CD4-positive, alpha-beta T cell (primary cell): ENCODE data around the gene HSPB1. TPM values are rescaled to one million over a fixed set of nuclear protein-coding genes. Genes with fewer than 3 reads are reported as not detected.

Source experiments
- ATAC-seq: fragments of 200-7000 bp; cut with Tn5 transposase; one replicate; pipeline ENCODE4 v1.10.0; 2022; ENCODE audit warnings: mild to moderate bottlenecking; ENCODE audit not compliant: poor library complexity
- CTCF ChIA-PET: fragments of 350-600 bp; sonication (Branson Sonifier 250); formaldehyde crosslinking; loops from one replicate; lab custom pipeline; 2021; ENCODE audit warnings: antibody characterized with exemption, inconsistent platforms; lab: Charles Lee
- POLR2A ChIA-PET: fragments of 350-600 bp; sonication (Branson Sonifier 250); formaldehyde crosslinking; loops from one replicate; lab custom pipeline; 2021; ENCODE audit warnings: antibody characterized with exemption, inconsistent platforms; lab: Charles Lee
- DNase-seq, 14 experiments: peaks; one replicate each; pipeline ENCODE4 v3.0.0-alpha.2; 2013 to 2020; ENCODE audit warnings: mixed read lengths in 2 of 14
- H3K27ac ChIP-seq, 2 donors: one replicate each; pipeline versions ENCODE4 v1.5.1 to v1.7.0; 2013; ENCODE audit warnings: low read length in 2 of 2, low read depth in 1 of 2, mild to moderate bottlenecking in 1 of 2
- H3K27me3 ChIP-seq, 2 experiments: 1 replicate in 1 of 2; 2 replicates in 1 of 2; pipeline versions ENCODE4 v1.6.1 to v1.7.0; 2013; ENCODE audit warnings: low read length in 2 of 2, control low read depth in 1 of 2, mild to moderate bottlenecking in 1 of 2, moderate library complexity in 1 of 2; ENCODE audit not compliant: insufficient read depth in 2 of 2, control insufficient read depth in 1 of 2
- H3K36me3 ChIP-seq: one replicate; pipeline ENCODE4 v1.6.1; 2013; ENCODE audit warnings: low read length, control low read depth; ENCODE audit not compliant: insufficient read depth
- H3K4me1 ChIP-seq: one replicate; pipeline ENCODE4 v1.6.1; 2013; ENCODE audit warnings: low read length, control low read depth; ENCODE audit not compliant: insufficient read depth
- H3K4me3 ChIP-seq: one replicate; pipeline ENCODE4 v1.5.1; 2013; ENCODE audit warnings: mild to moderate bottlenecking, low read length, moderate library complexity
- H3K9me3 ChIP-seq, 2 experiments: 1 replicate in 1 of 2; 2 replicates in 1 of 2; pipeline versions ENCODE4 v1.6.1 to v1.7.0; 2013; ENCODE audit warnings: low read length in 2 of 2, mild to moderate bottlenecking in 2 of 2, control low read depth in 1 of 2, moderate library complexity in 1 of 2; ENCODE audit not compliant: control insufficient read depth in 1 of 2, insufficient read depth in 1 of 2
- H3K27ac Mint-ChIP-seq: one replicate; pipeline ENCODE4 v1.8.0; 2020; ENCODE audit warnings: mixed read lengths
- H3K27me3 Mint-ChIP-seq: one replicate; pipeline ENCODE4 v1.8.0; 2021; ENCODE audit warnings: mixed read lengths
- H3K36me3 Mint-ChIP-seq: one replicate; pipeline ENCODE4 v1.8.0; 2021; ENCODE audit warnings: low read depth, mixed read lengths
- H3K4me1 Mint-ChIP-seq: one replicate; pipeline ENCODE4 v1.8.0; 2021; ENCODE audit warnings: low read depth, mixed read lengths
- H3K4me3 Mint-ChIP-seq: one replicate; pipeline ENCODE4 v1.8.0; 2020; ENCODE audit warnings: mild to moderate bottlenecking, mixed read lengths
- H3K9me3 Mint-ChIP-seq: one replicate; pipeline ENCODE4 v1.8.0; 2020; ENCODE audit warnings: mixed read lengths
- intact Hi-C, 2 experiments: fragments of 100-400 bp; cut with DNase I in 1 of 2; cut with micrococcal nuclease in 1 of 2; formaldehyde crosslinking; loops; one replicate each; pipeline versions ENCODE4 v1.15.1 to v1.9.0; 2023 to 2025; cut with DNase I, micrococcal nuclease
- total RNA-seq, 174 experiments: library from RNA in 2 of 174; stranded (reverse) in 2 of 174; gene quantifications; one replicate each; pipeline ENCODE4 v1.2.3 and lab custom pipeline; 2021 to 2026
- TF ChIP-seq, protein P1 (sequence below): fragments of 200-600 bp; IDR thresholded peaks from one replicate; pipeline ENCODE4 v1.8.0; 2022; ENCODE audit warnings: antibody characterized with exemption, mild to moderate bottlenecking

Gene HSPB1
- total RNA-seq, 2 experiments from 2014 or later: 38.0 to 38.6 TPM

DNA sequence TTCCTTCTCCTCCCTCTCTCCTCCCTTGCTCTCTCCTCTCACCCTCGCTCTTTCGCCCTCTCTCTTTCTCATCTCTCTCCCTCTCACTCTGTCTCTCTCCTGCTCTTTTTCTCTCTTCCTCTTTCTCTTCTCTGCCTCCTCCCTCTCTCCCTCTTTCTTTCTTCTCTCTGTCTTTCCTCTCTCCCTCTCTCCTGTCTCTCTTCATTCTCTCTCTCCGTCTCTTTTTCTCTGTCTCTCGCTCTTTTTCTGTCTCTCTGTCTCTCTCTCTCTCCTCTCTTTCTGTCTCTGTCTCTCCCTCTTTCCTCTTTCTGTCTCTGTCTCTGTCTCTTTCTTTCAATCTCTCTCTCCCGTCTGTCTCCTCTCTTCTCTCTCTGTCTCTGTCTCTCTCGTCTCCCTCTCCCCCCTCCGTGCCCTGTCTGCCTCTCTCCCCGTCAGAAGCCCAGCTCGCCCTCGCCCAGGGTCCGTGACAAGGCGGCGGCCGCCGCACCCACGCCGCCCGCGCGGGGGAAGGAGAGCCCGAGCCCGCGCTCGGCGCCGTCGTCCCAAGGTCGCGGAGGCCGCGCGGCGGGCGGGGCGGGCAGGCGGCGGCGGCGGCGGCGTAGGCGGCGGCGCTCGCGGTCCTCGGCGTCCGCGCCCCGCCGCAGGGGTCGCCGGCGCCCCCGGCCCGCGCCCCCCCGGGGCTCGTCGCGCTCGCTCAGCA lies 21.3 kb upstream of the HSPB1 start:
- Mint-ChIP-seq H3K4me1 (no peaks in the 10 kb centered on the region), H3K27ac (no peak overlapping the region), H3K27me3 (peaks cover 52% of the 10 kb centered on the region), H3K9me3 (no peaks in the 10 kb centered on the region), H3K4me3 (peak overlapping the region; percentile 25), H3K36me3 (no peaks in the 10 kb centered on the region)
- peak in 3 of 14 experiments; percentile 15 to 51 (median 47) for DNase-seq
- H3K9me3 ChIP-seq: no peaks in the 10 kb centered on the region
- peak overlapping the region; percentile 15 for H3K4me3 ChIP-seq
- ChIA-PET POLR2A (interaction anchor here (1.6 kb wide), 1 partner anchor 37 kb away, joined by 9 read pairs; no protein-coding TSS in a partner anchor), CTCF (interaction anchor here (0.5 kb wide), 1 partner anchor 16 kb away, joined by 3 read pairs; no protein-coding TSS in a partner anchor)
- H3K27me3 ChIP-seq: peaks cover 29 to 33% of the 10 kb centered on the region in 2 experiments
- peak; percentile 41 for ATAC-seq
- TF ChIP-seq, protein P1, sequence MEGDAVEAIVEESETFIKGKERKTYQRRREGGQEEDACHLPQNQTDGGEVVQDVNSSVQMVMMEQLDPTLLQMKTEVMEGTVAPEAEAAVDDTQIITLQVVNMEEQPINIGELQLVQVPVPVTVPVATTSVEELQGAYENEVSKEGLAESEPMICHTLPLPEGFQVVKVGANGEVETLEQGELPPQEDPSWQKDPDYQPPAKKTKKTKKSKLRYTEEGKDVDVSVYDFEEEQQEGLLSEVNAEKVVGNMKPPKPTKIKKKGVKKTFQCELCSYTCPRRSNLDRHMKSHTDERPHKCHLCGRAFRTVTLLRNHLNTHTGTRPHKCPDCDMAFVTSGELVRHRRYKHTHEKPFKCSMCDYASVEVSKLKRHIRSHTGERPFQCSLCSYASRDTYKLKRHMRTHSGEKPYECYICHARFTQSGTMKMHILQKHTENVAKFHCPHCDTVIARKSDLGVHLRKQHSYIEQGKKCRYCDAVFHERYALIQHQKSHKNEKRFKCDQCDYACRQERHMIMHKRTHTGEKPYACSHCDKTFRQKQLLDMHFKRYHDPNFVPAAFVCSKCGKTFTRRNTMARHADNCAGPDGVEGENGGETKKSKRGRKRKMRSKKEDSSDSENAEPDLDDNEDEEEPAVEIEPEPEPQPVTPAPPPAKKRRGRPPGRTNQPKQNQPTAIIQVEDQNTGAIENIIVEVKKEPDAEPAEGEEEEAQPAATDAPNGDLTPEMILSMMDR: no peak
- no peaks in the 10 kb centered on the region for H3K36me3 ChIP-seq
- peaks cover 16% of the 10 kb centered on the region for H3K4me1 ChIP-seq
- intact Hi-C loops: loop anchor here in 1 of 2 experiments (5.0 kb wide), 1 partner anchor 36 kb away; no protein-coding TSS in a partner anchor
- no peak overlapping the region for H3K27ac ChIP-seq

DNA sequence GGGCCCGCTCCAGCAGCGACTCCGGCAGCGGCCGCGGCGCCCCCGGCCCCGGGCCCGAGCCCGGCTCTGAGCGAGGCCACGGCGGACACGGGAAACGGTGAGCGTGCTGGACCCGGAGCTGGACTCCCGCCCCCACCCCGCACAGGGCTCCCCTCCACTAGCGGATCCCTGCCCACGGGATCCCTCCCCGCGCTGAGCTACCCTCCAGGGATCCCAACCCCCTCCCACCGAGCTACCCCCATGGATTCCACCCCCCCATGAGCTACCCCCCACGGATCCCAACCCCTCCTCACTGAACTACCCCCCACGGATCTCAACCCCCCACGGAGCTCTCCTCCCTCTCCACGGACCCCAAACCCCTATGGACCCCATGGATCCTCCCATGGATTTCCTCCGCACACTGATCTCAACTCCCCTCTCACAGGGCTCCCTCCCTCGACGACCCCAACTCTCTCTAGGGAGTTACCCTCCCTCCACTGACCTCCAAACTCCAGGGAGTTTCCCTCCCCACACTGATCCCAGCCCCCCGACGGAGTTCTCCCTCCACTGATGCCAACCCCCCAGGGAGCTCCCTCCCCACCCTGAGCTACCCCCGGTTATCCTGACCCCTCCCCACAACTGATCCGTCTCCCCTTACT lies 20.6 kb upstream of the HSPB1 start:
- intact Hi-C loops: loop anchor here in 1 of 2 experiments (5.0 kb wide), 1 partner anchor 35 kb away; no protein-coding TSS in a partner anchor
- ChIA-PET CTCF (interaction anchor here (0.5 to 1.4 kb wide), 2 partner anchors 15 to 33 kb away, joined by 3 to 4 read pairs; no protein-coding TSS in a partner anchor), POLR2A (interaction anchor here (0.5 to 1.6 kb wide), 3 partner anchors 27 to 367 kb away, joined by 3 to 9 read pairs (median 3); partner anchors contain the start of gene POR)
- Histone ChIP-seq H3K27me3 (peaks cover 28 to 29% of the 10 kb centered on the region in 2 experiments), H3K36me3 (no peaks in the 10 kb centered on the region), H3K9me3 (no peaks in the 10 kb centered on the region), H3K27ac (no peak overlapping the region), H3K4me3 (peak overlapping the region; percentile 28), H3K4me1 (peaks cover 16% of the 10 kb centered on the region)
- no peak for DNase-seq
- H3K36me3 Mint-ChIP-seq: no peaks in the 10 kb centered on the region
- TF ChIP-seq, protein P1: no peak
- H3K27ac Mint-ChIP-seq: no peak overlapping the region
- peak overlapping the region; percentile 67 for H3K4me3 Mint-ChIP-seq
- H3K9me3 Mint-ChIP-seq: no peaks in the 10 kb centered on the region
- H3K4me1 Mint-ChIP-seq: no peaks in the 10 kb centered on the region
- no peak for ATAC-seq
- H3K27me3 Mint-ChIP-seq: peaks cover 48% of the 10 kb centered on the region
